ENCODE results near the gene SCARF1.

GRCh38 chr17:1645207-1646171, at the start of gene SCARF1:
- TF ChIP-seq EZH2phosphoT487 (IDR thresholded peaks at IDR 0.05; ENCODE audit: insufficient read depth, low read depth) (no peak), EZH2 (IDR thresholded peaks at IDR 0.05; ENCODE audit: insufficient read depth, poor library complexity, severe bottlenecking) (no peak)

All from GM23248 (cell line).